Caco-2 (cell line): Measurements from ENCODE around the gene DNAJC21. TPM values are rescaled to one million over a fixed set of nuclear protein-coding genes. Genes with fewer than 3 reads are reported as not detected.

Experiments
- BruUV-seq: library from RNA; stranded (reverse); fragments of 400-500 nt; replicated peaks from 2 replicates; lab custom pipeline; 2021; lab: Mats Ljungman, UMichigan
- CTCF ChIA-PET: fragments of 300-600 bp; sonication (Branson Sonifier 250); formaldehyde crosslinking; loops from one replicate; lab custom pipeline; 2022; ENCODE audit warnings: antibody characterized with exemption; lab: Charles Lee
- POLR2A ChIA-PET: fragments of 300-600 bp; sonication (Branson Sonifier 250); formaldehyde crosslinking; loops from one replicate; lab custom pipeline; 2022; ENCODE audit warnings: antibody characterized with exemption; lab: Charles Lee
- DNase-seq, 2 experiments: peaks; one replicate each; pipeline versions ENCODE4 v3.0.0 to v3.0.0-alpha.2; 2020 to 2022
- H3K27me3 ChIP-seq: replicated peaks from 2 replicates; pipeline ENCODE4 v1.6.0; 2011; ENCODE audit warnings: low read length; ENCODE audit not compliant: control insufficient read depth, insufficient read depth
- H3K36me3 ChIP-seq: 2 replicates; pipeline ENCODE4 v1.5.1; 2011; ENCODE audit warnings: low read length; ENCODE audit not compliant: control insufficient read depth, insufficient read depth
- H3K4me1 ChIP-seq: fragments of 250-450 bp; sonication (Bioruptor Pico); 2 replicates; pipeline ENCODE4 v1.5.1; 2020; ENCODE audit warnings: mild to moderate bottlenecking
- H3K4me3 ChIP-seq: 2 replicates; pipeline ENCODE4 v1.5.1; 2011; ENCODE audit warnings: low read depth, mild to moderate bottlenecking, control low read depth, low read length
- H3K9me3 ChIP-seq: fragments of 250-450 bp; sonication (Bioruptor Pico); 2 replicates; pipeline ENCODE4 v1.5.1; 2020; ENCODE audit warnings: mild to moderate bottlenecking, moderate library complexity
- H3K27ac Mint-ChIP-seq: one replicate; pipeline ENCODE4 v1.8.0; 2022; ENCODE audit warnings: mixed read lengths; ENCODE audit not compliant: unreplicated experiment
- H3K27me3 Mint-ChIP-seq: one replicate; pipeline ENCODE4 v1.8.0; 2022; ENCODE audit warnings: mixed read lengths; ENCODE audit not compliant: insufficient read depth, unreplicated experiment
- H3K36me3 Mint-ChIP-seq: one replicate; pipeline ENCODE4 v1.8.0; 2022; ENCODE audit warnings: mild to moderate bottlenecking, mixed read lengths; ENCODE audit not compliant: insufficient read depth, unreplicated experiment
- H3K4me1 Mint-ChIP-seq: one replicate; pipeline ENCODE4 v1.8.0; 2022; ENCODE audit warnings: low read depth, mixed read lengths; ENCODE audit not compliant: unreplicated experiment
- H3K4me3 Mint-ChIP-seq: one replicate; pipeline ENCODE4 v1.8.0; 2022; ENCODE audit warnings: mild to moderate bottlenecking, moderate library complexity, mixed read lengths; ENCODE audit not compliant: unreplicated experiment
- H3K9me3 Mint-ChIP-seq: one replicate; pipeline ENCODE4 v1.8.0; 2022; ENCODE audit warnings: mixed read lengths; ENCODE audit not compliant: unreplicated experiment
- CTCF ChIP-seq, 2 experiments: fragments of 200-600 bp in 1 of 2; IDR thresholded peaks; 1 replicate in 1 of 2; 2 replicates in 1 of 2; pipeline versions ENCODE4 v1.5.1 to v1.8.0; 2011 to 2022; ENCODE audit warnings: antibody characterized with exemption in 1 of 2, control low read depth in 1 of 2, inconsistent platforms in 1 of 2, low read depth in 1 of 2, low read length in 1 of 2, mild to moderate bottlenecking in 1 of 2, moderate library complexity in 1 of 2; ENCODE audit not compliant: insufficient read depth in 1 of 2, severe bottlenecking in 1 of 2, unreplicated experiment in 1 of 2
- intact Hi-C: fragments of 100-400 bp; cut with micrococcal nuclease; formaldehyde crosslinking; loops from one replicate; pipeline ENCODE4 v1.10.0; 2022; ENCODE audit not compliant: unreplicated experiment
- total RNA-seq: library from RNA; stranded (reverse); gene quantifications from 2 replicates; pipeline ENCODE4 v1.2.3, GENCODE V29; 2022

Gene DNAJC21
- total RNA-seq, 1 experiment from 2014 or later, result 66.0 TPM

- peaks cover 71% of the 10 kb centered on the region for H3K36me3 Mint-ChIP-seq
- BruUV-seq, result no TSS peak
- no peak for TF ChIP-seq CTCF (IDR thresholded peaks at IDR 0.05; ENCODE audit: insufficient read depth in 1 of 2, low read depth in 1 of 2, low read length in 1 of 2, severe bottlenecking in 1 of 2, unreplicated experiment in 1 of 2)
Measured at GRCh38 chr5:34941936-34942335, 12.6 kb downstream of the DNAJC21 start.

GRCh38 chr5:34944044-34944443 lies 14.7 kb downstream of the DNAJC21 start:
- intact Hi-C loops, result no loop called here
- Histone ChIP-seq H3K27me3 (no peaks in the 10 kb centered on the region), H3K4me1 (no peaks in the 10 kb centered on the region), H3K4me3 (no peak overlapping the region), H3K9me3 (no peaks in the 10 kb centered on the region), H3K36me3 (peaks cover 4% of the 10 kb centered on the region; the same call in 1 of the 2 replicates)
- ChIA-PET POLR2A (no interaction called here), CTCF (interaction anchor here (0.6 kb wide), 1 partner anchor 58 kb away, joined by 4 read pairs; no protein-coding TSS in a partner anchor)
- Mint-ChIP-seq H3K4me3 (no peak overlapping the region), H3K4me1 (no peaks in the 10 kb centered on the region), H3K27ac (no peak overlapping the region), H3K27me3 (no peaks in the 10 kb centered on the region), H3K9me3 (no peaks in the 10 kb centered on the region), H3K36me3 (peaks cover 71% of the 10 kb centered on the region)
- no peak for DNase-seq
- BruUV-seq, result no TSS peak
- TF ChIP-seq CTCF (IDR thresholded peaks at IDR 0.05; ENCODE audit: insufficient read depth in 1 of 2, low read depth in 1 of 2, low read length in 1 of 2, severe bottlenecking in 1 of 2, unreplicated experiment in 1 of 2), result no peak

More at GRCh38 chr5:34941936-34942335, 12.6 kb downstream of the DNAJC21 start:
- H3K27me3 ChIP-seq, result no peaks in the 10 kb centered on the region
- ChIA-PET POLR2A (no interaction called here), CTCF (no interaction called here)
- H3K4me3 ChIP-seq, result no peak overlapping the region
- no peaks in the 10 kb centered on the region for H3K9me3 Mint-ChIP-seq
- no peaks in the 10 kb centered on the region for H3K27me3 Mint-ChIP-seq
- H3K36me3 ChIP-seq, result peaks cover 1% of the 10 kb centered on the region; the same call in 1 of the 2 replicates
- no peak overlapping the region for H3K4me3 Mint-ChIP-seq
- H3K4me1 Mint-ChIP-seq, result no peaks in the 10 kb centered on the region
- intact Hi-C loops, result no loop called here
- DNase-seq, result no peak
- no peaks in the 10 kb centered on the region for H3K4me1 ChIP-seq
- no peak overlapping the region for H3K27ac Mint-ChIP-seq
- no peaks in the 10 kb centered on the region for H3K9me3 ChIP-seq

- DNase-seq, result no peak
- no peaks in the 10 kb centered on the region for H3K9me3 Mint-ChIP-seq
- no TSS peak for BruUV-seq
- H3K4me1 Mint-ChIP-seq, result no peaks in the 10 kb centered on the region
- Histone ChIP-seq H3K4me1 (no peaks in the 10 kb centered on the region), H3K4me3 (no peak overlapping the region), H3K36me3 (peaks cover 4% of the 10 kb centered on the region; the same call in 1 of the 2 replicates), H3K27me3 (no peaks in the 10 kb centered on the region), H3K9me3 (no peaks in the 10 kb centered on the region)
- ChIA-PET POLR2A (no interaction called here), CTCF (interaction anchor here (0.6 kb wide), 1 partner anchor 59 kb away, joined by 4 read pairs; no protein-coding TSS in a partner anchor)
- no peaks in the 10 kb centered on the region for H3K27me3 Mint-ChIP-seq
- H3K4me3 Mint-ChIP-seq, result no peak overlapping the region
- H3K27ac Mint-ChIP-seq, result no peak overlapping the region
- H3K36me3 Mint-ChIP-seq, result peaks cover 71% of the 10 kb centered on the region
- intact Hi-C loops, result no loop called here
- TF ChIP-seq CTCF (IDR thresholded peaks at IDR 0.05; ENCODE audit: insufficient read depth in 1 of 2, low read depth in 1 of 2, low read length in 1 of 2, severe bottlenecking in 1 of 2, unreplicated experiment in 1 of 2), result no peak
Measured at GRCh38 chr5:34944460-34945047, 15.2 kb downstream of the DNAJC21 start.
